Measurements from ENCODE around the gene CWC22.
"Not testable (repeated sequence)": the region's sequence is repeated elsewhere in the genome, so short reads cannot be mapped to it uniquely, and the experiment has no call there.

The CWC22 gene

GRCh38 chr2:179948058-179948457 lies 59.0 kb downstream of the CWC22 start:
- DNase-seq, result no peak

- peak; percentile 85 for DNase-seq
Measured at GRCh38 chr2:179946810-179947615, 60.1 kb downstream of the CWC22 start.

GRCh38 chr2:179946346-179946745 lies 60.8 kb downstream of the CWC22 start:
- no peak for DNase-seq

- no peak for DNase-seq
Measured at GRCh38 chr2:179939259-179939658, 67.8 kb downstream of the CWC22 start.

GRCh38 chr2:179938026-179938425 lies 69.1 kb downstream of the CWC22 start:
- no peak for DNase-seq

- DNase-seq, result no peak
Measured at GRCh38 chr2:179936654-179937053, 70.4 kb downstream of the CWC22 start.

GRCh38 chr2:179936141-179936540 lies 71.0 kb downstream of the CWC22 start:
- no peak for DNase-seq

- DNase-seq, result no peak
Measured at GRCh38 chr2:179932786-179933185, 74.3 kb downstream of the CWC22 start.

GRCh38 chr2:179931502-179931901 lies 75.6 kb downstream of the CWC22 start:
- DNase-seq, result no peak

- DNase-seq, result not testable (repeated sequence)
Measured at GRCh38 chr2:179929997-179930396, 77.1 kb downstream of the CWC22 start.

GRCh38 chr2:179927041-179927440 lies 80.1 kb downstream of the CWC22 start:
- no peak for DNase-seq

- DNase-seq, result no peak
Measured at GRCh38 chr2:179925713-179926112, 81.4 kb downstream of the CWC22 start.

GRCh38 chr2:179917272-179917671 lies 89.8 kb downstream of the CWC22 start:
- no peak for DNase-seq

- no peak for DNase-seq
Measured at GRCh38 chr2:179915395-179915992, 91.6 kb downstream of the CWC22 start.

- DNase-seq, result no peak
Measured at GRCh38 chr2:179913809-179914208, 93.3 kb downstream of the CWC22 start.

GRCh38 chr2:179911569-179911968 lies 95.5 kb downstream of the CWC22 start:
- no peak for DNase-seq

GRCh38 chr2:179910735-179911113 lies 96.4 kb downstream of the CWC22 start:
- no peak for DNase-seq

GRCh38 chr2:179909845-179910734 lies 97.0 kb downstream of the CWC22 start:
- DNase-seq, result no peak

GRCh38 chr2:179900655-179901054 lies 106.4 kb downstream of the CWC22 start:
- no peak for DNase-seq

- DNase-seq, result no peak
Measured at GRCh38 chr2:179899666-179900065, 107.4 kb downstream of the CWC22 start.

- peak; percentile 66 for DNase-seq
Measured at GRCh38 chr2:179898873-179899272, 108.2 kb downstream of the CWC22 start.

Data from NCI-H1694 (cell line).